Ovary (tissue), 9 donors: ENCODE results near the gene ANKS1B. TPM values are rescaled to one million over a fixed set of nuclear protein-coding genes. Genes with fewer than 3 reads are reported as not detected.

Source experiments
- DNase-seq, 5 donors: peaks; one replicate each; pipeline ENCODE4 v3.0.0-alpha.2; 2019 to 2020
- H3K27ac ChIP-seq, 2 donors: fragments of 200-600 bp; one replicate each; pipeline versions ENCODE4 v1.5.1 to v1.8.0; 2019 to 2022
- H3K27me3 ChIP-seq: fragments of 200-600 bp; one replicate; pipeline ENCODE4 v1.8.0; 2022
- H3K36me3 ChIP-seq: fragments of 200-600 bp; sonication (generic); one replicate; pipeline ENCODE4 v1.5.1; 2019
- H3K4me1 ChIP-seq: one replicate; pipeline ENCODE4 v1.8.1; 2013; ENCODE audit warnings: mild to moderate bottlenecking, moderate library complexity; ENCODE audit not compliant: insufficient read depth
- H3K4me3 ChIP-seq: fragments of 200-600 bp; sonication (generic); one replicate; pipeline ENCODE4 v1.5.1; 2017
- H3K9me3 ChIP-seq, 2 donors: fragments of 200-600 bp in 1 of 2; sonication (generic) in 1 of 2; one replicate each; pipeline versions ENCODE4 v1.5.1 to v1.8.1; 2013 to 2019; ENCODE audit warnings: mild to moderate bottlenecking in 1 of 2, moderate library complexity in 1 of 2
- EP300 ChIP-seq: sonication (generic); formaldehyde crosslinking; IDR thresholded peaks from one replicate; pipeline ENCODE4 v1.6.1; 2017; ENCODE audit warnings: antibody characterized with exemption
- POLR2A ChIP-seq: fragments of 450-650 bp; IDR thresholded peaks from one replicate; pipeline ENCODE4 v1.6.1; 2017; ENCODE audit warnings: antibody characterized with exemption, mild to moderate bottlenecking, moderate library complexity
- WGBS, 3 donors: extraction: QIAGEN DNeasy Blood & Tissue Kit in 1 of 3; methylation state at CpG; one replicate each; pipeline versions ENCODE4 v1.1.5 to v1.1.7; 2013 to 2017; 5-methylcytosine and 5-hydroxymethylcytosine counted together
- intact Hi-C, 4 donors: fragments of 100-400 bp; cut with DNase I; formaldehyde crosslinking; loops; one replicate each; pipeline versions ENCODE4 v1.11.0 to v1.15.1; 2022 to 2023
- polyA plus RNA-seq, 2 donors: library from polyadenylated mRNA; stranded (reverse); fragments of 200-250 nt in 1 of 2; fragments of 350-450 nt in 1 of 2; fragmentation: Illumina TruSeq in 1 of 2; extraction: RNeasy Lipid Tissue Mini Kit (QIAGEN cat#74804) in 1 of 2; gene quantifications; one replicate each; pipeline ENCODE4 v1.2.3, GENCODE V29; 2013 to 2014
- total RNA-seq, 7 donors: library from RNA; depleted of rRNA in 2 of 7; stranded (reverse); fragments of >200 nt in 2 of 7; fragmentation: NEBNext Ultra II Directional in 3 of 7; extraction: Animal tissue kit (Norgen Biotek cat#: 25700) in 3 of 7; gene quantifications; one replicate each; pipeline versions ENCODE4 v1.1.0 to v1.2.4, GENCODE V29; 2016 to 2023
- TF ChIP-seq, protein P1 (sequence below), 3 donors: fragments of 450-650 bp in 2 of 3; fragments of 200-600 bp in 1 of 3; IDR thresholded peaks; one replicate each; pipeline versions ENCODE4 v1.5.1 to v1.8.0; 2016 to 2022; ENCODE audit warnings: antibody characterized with exemption in 3 of 3, mild to moderate bottlenecking in 1 of 3
- donor health status: DM: no; HTN: no; CAD: no; lungs with moderate emphysema.
- donor health status: DM: no; HTN: no; CAD: no.
- donor health status: Bipolar disorder and iron deficiency.
- donor health status: DM: yes; HTN: yes; CAD: no.
- donor health status: DM: no; HTN: no; CAD: no.
- donor health status: DM: yes; HTN: yes; CAD: no.

The ANKS1B gene
- total and polyA plus RNA-seq, 9 donors, result 0.80 to 34.9 (median 7.7) TPM

GRCh38 chr12:98741196-98741555 is 1243.6 kb downstream of the ANKS1B start:
- 86 to 91% (median 89%) methylated on average over 4 of the region's 4 CpGs for WGBS, 3 donors
- intact Hi-C loops, result loop anchor here in 1 of 4 donors (10.0 kb wide), 1 partner anchor 154 kb away; no protein-coding TSS in a partner anchor
- Histone ChIP-seq H3K27me3 (no peaks in the 10 kb centered on the region), H3K4me1 (peaks cover 1% of the 10 kb centered on the region), H3K9me3 (no peaks in the 10 kb centered on the region), H3K36me3 (no peaks in the 10 kb centered on the region), H3K27ac (no peak overlapping the region), H3K4me3 (no peak overlapping the region)
- TF ChIP-seq POLR2A (no peak), EP300 (no peak)
- TF ChIP-seq, protein P1, sequence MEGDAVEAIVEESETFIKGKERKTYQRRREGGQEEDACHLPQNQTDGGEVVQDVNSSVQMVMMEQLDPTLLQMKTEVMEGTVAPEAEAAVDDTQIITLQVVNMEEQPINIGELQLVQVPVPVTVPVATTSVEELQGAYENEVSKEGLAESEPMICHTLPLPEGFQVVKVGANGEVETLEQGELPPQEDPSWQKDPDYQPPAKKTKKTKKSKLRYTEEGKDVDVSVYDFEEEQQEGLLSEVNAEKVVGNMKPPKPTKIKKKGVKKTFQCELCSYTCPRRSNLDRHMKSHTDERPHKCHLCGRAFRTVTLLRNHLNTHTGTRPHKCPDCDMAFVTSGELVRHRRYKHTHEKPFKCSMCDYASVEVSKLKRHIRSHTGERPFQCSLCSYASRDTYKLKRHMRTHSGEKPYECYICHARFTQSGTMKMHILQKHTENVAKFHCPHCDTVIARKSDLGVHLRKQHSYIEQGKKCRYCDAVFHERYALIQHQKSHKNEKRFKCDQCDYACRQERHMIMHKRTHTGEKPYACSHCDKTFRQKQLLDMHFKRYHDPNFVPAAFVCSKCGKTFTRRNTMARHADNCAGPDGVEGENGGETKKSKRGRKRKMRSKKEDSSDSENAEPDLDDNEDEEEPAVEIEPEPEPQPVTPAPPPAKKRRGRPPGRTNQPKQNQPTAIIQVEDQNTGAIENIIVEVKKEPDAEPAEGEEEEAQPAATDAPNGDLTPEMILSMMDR (IDR thresholded peaks at IDR 0.05), result no peak
- DNase-seq, result no peak

GRCh38 chr12:98740751-98741150 is 1244.0 kb downstream of the ANKS1B start:
- TF ChIP-seq, protein P1 (IDR thresholded peaks at IDR 0.05), result no peak
- TF ChIP-seq POLR2A (no peak), EP300 (no peak)
- no peak for DNase-seq
- no peak overlapping the region for H3K4me3 ChIP-seq
- H3K27me3 ChIP-seq, result no peaks in the 10 kb centered on the region
- 71 to 78% (median 74%) methylated on average over 1 of the region's 1 CpG for WGBS, 3 donors
- H3K36me3 ChIP-seq, result no peaks in the 10 kb centered on the region
- no peak overlapping the region for H3K27ac ChIP-seq
- peaks cover 1% of the 10 kb centered on the region for H3K4me1 ChIP-seq
- no peaks in the 10 kb centered on the region for H3K9me3 ChIP-seq
- intact Hi-C loops, result loop anchor here in 1 of 4 donors (10.0 kb wide), 1 partner anchor 154 kb away; no protein-coding TSS in a partner anchor

GRCh38 chr12:98738539-98738938 is 1246.2 kb downstream of the ANKS1B start:
- 82 to 87% (median 83%) methylated on average over 2 of the region's 2 CpGs for WGBS, 3 donors
- Histone ChIP-seq H3K27ac (no peak overlapping the region), H3K27me3 (no peaks in the 10 kb centered on the region), H3K4me3 (no peak overlapping the region), H3K9me3 (no peaks in the 10 kb centered on the region), H3K4me1 (peaks cover 1% of the 10 kb centered on the region), H3K36me3 (no peaks in the 10 kb centered on the region)
- no peak for TF ChIP-seq EP300
- TF ChIP-seq, protein P1 (IDR thresholded peaks at IDR 0.05), result no peak
- TF ChIP-seq POLR2A, result no peak
- DNase-seq, result no peak
- intact Hi-C loops, result no loop called here

- TF ChIP-seq, protein P1 (IDR thresholded peaks at IDR 0.05), result no peak
- TF ChIP-seq EP300 (no peak), POLR2A (no peak)
- Histone ChIP-seq H3K27ac (no peak overlapping the region), H3K9me3 (no peaks in the 10 kb centered on the region), H3K4me3 (no peak overlapping the region), H3K27me3 (no peaks in the 10 kb centered on the region), H3K4me1 (peaks cover 1% of the 10 kb centered on the region), H3K36me3 (no peaks in the 10 kb centered on the region)
- intact Hi-C loops, result no loop called here
- WGBS, 3 donors, result 81 to 86% (median 81%) methylated on average over 3 of the region's 3 CpGs
- DNase-seq, result no peak
Observed at GRCh38 chr12:98738002-98738401, 1246.7 kb downstream of the ANKS1B start.
